K562 (cell line): ENCODE data around the gene SYNJ2.

Experiments
- CTCF ChIP-seq, 3 experiments: IDR thresholded peaks in 2 of 3; conservative IDR thresholded peaks in 1 of 3; 2 replicates each; pipeline ENCODE4 v1.5.1; 2011 to 2012; ENCODE audit warnings: low read length in 3 of 3, mild to moderate bottlenecking in 3 of 3, control low read depth in 2 of 3, improper control_type of control experiment in 1 of 3, inconsistent platforms in 1 of 3, low read depth in 1 of 3, mixed read lengths in 1 of 3, moderate library complexity in 1 of 3; ENCODE audit not compliant: insufficient read depth in 2 of 3
- E2F4 ChIP-seq: sonication (generic); formaldehyde crosslinking; IDR thresholded peaks from 2 replicates; pipeline ENCODE4 v1.8.0; 2022; ENCODE audit warnings: mild to moderate bottlenecking, low read depth, missing genetic modification reagents
- EGR1 ChIP-seq: fragments of 450-650 bp; conservative IDR thresholded peaks from 2 replicates; pipeline ENCODE4 v1.6.1; 2017; ENCODE audit warnings: mild to moderate bottlenecking
- MYC ChIP-seq, 2 experiments: fragments of 250-450 bp in 1 of 2; sonication (Bioruptor Pico) in 1 of 2; IDR thresholded peaks; 2 replicates each; pipeline versions ENCODE4 v1.5.1 to v1.6.1; 2012 to 2021; ENCODE audit warnings: low read depth in 2 of 2, borderline replicate concordance in 1 of 2, improper control_type of control experiment in 1 of 2, low read length in 1 of 2, mild to moderate bottlenecking in 1 of 2, moderate library complexity in 1 of 2
- NCOA1 ChIP-seq: fragments of 450-650 bp; IDR thresholded peaks from 2 replicates; pipeline ENCODE4 v1.6.1; 2016; ENCODE audit warnings: low read depth
- POLR2AphosphoS5 ChIP-seq: IDR thresholded peaks from 2 replicates; pipeline ENCODE4 v1.6.1; 2011; ENCODE audit warnings: mild to moderate bottlenecking, low read depth, low read length, moderate library complexity; ENCODE audit not compliant: control insufficient read depth, insufficient read depth
- SETDB1 ChIP-seq: IDR thresholded peaks from one replicate; pipeline ENCODE4 v1.6.1; 2012; ENCODE audit warnings: low read length, control low read depth, inconsistent platforms
- TCF7L2 ChIP-seq: fragments of 150-350 bp; IDR thresholded peaks from 2 replicates; pipeline ENCODE4 v1.6.1; 2016; ENCODE audit warnings: low read depth, mild to moderate bottlenecking, low read length, moderate library complexity
- ZBTB17 ChIP-seq: fragments of 450-650 bp; formaldehyde crosslinking; IDR thresholded peaks from 2 replicates; pipeline ENCODE4 v1.4.0; 2020; ENCODE audit warnings: mild to moderate bottlenecking
- ZNF444 ChIP-seq: fragments of 250-450 bp; sonication (Bioruptor Pico); IDR thresholded peaks from 2 replicates; pipeline ENCODE4 v1.4.0; 2020; ENCODE audit warnings: mild to moderate bottlenecking, moderate library complexity

- TF ChIP-seq ZNF444 (CRISPR knock-in tag) (no peak), SETDB1 (no peak), NCOA1 (no peak), EGR1 (no peak), CTCF (IDR thresholded peaks at IDR 0.05 in 2 of 3, conservative IDR thresholded peaks at IDR 0.05 in 1 of 3; ENCODE audit: insufficient read depth in 2 of 3, low read depth in 1 of 3, low read length in 3 of 3) (no peak), TCF7L2 (no peak), E2F4 (CRISPR knock-in tag) (no peak), POLR2AphosphoS5 (no peak), MYC (IDR thresholded peaks at IDR 0.05; ENCODE audit: low read depth, low read length) (no peak), MYC (CRISPR knock-in tag; IDR thresholded peaks at IDR 0.05; ENCODE audit: borderline replicate concordance, low read depth) (no peak), ZBTB17 (CRISPR knock-in tag) (no peak)
These were observed 37.8 kb downstream of the SYNJ2 start for GRCh38 chr6:158019416-158019815.
